HG02678 (cell line): ENCODE data around the gene RGPD4.
"Not testable (repeated sequence)": the region's sequence is repeated elsewhere in the genome, so short reads cannot be mapped to it uniquely, and the experiment has no call there.

Experiments
- ATAC-seq: cut with Tn5 transposase; IDR thresholded peaks from one replicate; pipeline ENCODE4 v1.9.1; 2021; ENCODE audit warnings: mild to moderate bottlenecking, moderate library complexity; ENCODE audit not compliant: unreplicated experiment

The RGPD4 gene

DNA sequence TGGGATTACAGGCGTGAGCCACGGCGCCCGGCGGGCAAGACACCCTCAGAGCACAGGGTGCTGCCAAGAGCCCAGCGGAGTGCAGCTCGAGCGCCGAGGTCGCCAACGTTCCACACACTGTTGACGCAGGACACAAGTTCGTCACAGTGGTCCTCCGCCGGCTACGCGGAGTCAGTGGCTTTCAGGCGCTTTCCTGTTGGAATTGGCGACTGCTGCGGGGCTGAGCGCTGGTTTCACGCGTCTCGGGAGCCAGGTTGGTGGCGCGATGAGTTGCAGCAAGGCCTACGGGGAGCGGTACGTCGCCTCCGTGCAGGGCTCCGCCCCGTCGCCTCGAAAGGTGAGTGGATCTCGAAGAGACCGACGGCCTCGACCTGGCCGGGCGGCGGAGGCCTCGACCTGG lies at the start of gene RGPD4:
TSS of gene RGPD4 (plus strand) at position 144 of the 400 bp plus-strand sequence. CDS start at position 266, 122 bp downstream.
- not testable (repeated sequence) for ATAC-seq

DNA sequence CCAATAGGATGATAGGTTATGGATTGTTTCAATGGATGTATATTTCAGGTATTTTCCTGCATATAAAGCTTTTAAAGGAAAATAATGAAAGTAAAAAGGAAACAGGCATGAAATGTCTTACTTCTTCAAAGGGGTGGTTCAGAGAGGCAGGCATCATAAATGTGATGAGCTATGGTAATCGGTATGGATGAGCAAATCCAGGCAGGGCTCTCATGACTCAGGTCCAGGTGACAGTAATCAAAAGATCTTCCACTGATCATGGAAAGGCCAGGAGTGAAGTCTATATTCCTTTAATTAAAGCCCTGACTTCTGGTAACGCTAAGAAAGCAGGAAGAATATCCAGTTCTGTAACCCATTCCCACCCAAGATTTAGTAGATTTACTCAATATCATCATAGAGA lies 48.7 kb upstream of the RGPD4 start:
- no peak for ATAC-seq

DNA sequence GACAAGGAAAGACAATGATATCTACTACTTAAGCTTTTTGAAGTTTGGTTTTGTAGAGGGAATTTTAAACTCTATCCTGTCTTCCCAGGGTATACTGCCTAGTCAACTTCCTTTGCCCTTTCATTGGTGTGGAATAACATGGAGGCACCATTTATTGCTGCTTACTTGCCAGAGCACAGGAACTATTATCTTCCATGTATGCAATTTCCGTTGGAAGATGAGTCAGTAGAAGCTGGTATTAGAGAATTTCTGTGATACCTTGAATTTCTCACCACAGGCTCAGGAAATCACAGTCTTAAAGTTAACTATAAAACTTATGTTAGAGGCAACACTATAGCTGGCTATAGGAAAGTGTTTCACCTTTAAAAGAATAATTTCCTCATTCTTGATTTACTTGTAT lies 40.9 kb upstream of the RGPD4 start:
- no peak for ATAC-seq

DNA sequence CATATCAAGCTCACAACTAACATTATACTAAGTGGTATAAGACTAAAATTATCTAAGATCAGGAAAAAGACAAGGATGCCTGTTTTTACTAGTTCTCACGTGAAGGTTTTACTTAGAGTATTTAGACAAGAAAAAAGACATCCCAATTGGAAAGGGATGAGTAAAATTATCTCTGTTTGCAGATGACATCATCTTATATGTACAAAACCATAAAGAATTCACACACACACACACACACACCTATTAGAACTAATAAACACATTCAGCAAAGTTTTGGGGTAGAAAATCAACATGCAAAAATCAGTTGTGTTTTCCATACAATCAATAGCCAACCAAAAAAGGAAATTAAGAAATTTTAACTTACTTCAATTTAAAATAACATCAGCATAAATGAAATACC lies 35.9 kb upstream of the RGPD4 start:
- ATAC-seq = no peak

DNA sequence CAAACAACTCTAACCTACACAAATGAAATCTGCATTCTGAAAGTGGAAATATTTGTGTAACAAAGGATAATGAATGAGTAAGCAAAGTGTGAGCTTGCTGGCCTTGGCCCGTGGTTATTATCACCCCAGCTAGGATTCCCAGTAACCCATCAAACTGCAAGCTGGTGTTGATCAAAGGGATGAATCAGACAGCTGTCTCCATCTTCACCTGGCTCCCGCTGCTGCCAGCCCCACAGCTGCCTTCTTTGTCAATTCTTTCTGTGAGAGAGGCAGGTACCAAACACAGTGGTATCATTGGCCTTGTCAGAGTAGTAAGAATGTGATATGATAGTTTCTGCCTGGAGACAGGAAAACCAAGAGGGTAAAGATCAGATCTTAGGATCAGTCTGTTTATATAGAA lies 25.2 kb upstream of the RGPD4 start:
- ATAC-seq = no peak

DNA sequence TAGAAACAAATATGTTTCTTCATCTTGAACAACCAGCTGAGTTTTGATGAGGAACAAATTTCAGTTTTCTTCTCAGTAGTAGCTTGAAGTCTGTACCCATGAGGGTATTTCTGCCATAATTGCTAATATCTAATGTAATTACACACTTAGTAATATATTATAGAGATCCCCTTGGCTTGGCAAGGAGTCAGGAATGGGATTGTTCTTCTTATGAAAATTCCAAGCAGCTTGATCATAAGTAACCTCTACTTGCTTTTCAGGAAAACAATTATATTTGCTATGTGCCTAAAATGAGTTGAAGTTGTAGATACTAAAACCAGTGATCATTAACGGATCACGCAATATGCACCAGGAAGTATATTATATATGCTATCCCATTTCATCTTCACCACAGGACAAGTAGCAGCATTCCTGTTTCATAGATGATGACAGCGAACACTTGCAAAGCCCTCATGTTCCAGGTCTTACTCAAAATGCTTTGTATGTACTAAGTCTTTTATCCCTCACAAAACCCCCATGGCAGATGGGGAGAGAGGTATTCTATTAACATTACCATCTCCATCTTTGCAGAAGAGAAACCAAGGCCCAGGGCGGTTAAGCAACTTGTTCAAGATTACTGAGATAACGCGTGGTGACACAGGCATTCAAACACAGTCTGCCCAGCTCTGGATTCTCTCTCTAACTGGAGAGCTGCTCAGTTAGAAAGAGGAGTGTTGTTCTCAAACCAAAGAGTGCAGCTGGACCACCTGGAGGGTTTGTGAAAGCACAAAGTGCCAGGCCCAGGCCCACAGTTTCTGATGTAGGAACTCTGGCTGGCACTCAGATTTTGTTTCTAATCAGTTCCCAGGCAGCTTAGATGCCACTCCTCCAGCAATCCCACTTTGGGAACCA lies 21.8 kb upstream of the RGPD4 start:
- ATAC-seq = no peak

DNA sequence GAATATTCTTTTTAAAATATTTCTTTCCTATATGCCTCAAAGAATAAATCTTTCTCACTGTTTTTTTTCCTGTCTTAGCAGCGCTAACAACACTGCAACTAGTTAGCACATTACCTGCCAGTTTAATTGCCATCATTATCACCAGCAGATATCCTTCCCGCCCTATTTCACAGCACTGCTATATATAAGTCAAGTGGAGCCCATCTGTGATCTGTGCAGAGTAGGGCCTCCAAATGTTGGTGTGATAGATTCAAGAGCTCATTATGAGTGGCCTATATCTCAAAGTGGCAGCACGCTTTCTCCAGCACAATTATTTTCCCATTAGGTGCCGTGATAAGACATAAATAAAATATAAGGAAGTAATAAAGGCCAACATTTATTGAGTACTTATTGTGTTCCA lies 19.8 kb upstream of the RGPD4 start:
- no peak for ATAC-seq

DNA sequence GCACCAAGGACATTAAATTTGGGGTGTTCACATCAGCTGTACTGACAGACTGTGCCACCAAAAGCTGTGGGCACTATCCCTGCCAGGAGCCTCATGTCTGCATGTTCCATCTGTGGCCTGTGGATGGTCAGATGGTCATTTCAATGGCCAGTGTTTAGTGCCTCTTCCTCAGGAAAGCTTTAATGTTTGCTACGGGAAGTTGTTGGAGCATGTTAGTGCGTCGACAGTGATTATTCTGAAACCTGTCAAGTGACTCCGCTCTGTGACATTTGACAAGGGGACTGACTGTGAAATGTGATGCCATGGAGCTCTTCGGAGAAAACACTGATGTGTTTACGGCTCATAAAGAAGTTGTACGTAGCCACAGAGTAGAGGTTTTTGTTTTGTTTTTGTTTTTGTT lies 18.7 kb upstream of the RGPD4 start:
- ATAC-seq = no peak

DNA sequence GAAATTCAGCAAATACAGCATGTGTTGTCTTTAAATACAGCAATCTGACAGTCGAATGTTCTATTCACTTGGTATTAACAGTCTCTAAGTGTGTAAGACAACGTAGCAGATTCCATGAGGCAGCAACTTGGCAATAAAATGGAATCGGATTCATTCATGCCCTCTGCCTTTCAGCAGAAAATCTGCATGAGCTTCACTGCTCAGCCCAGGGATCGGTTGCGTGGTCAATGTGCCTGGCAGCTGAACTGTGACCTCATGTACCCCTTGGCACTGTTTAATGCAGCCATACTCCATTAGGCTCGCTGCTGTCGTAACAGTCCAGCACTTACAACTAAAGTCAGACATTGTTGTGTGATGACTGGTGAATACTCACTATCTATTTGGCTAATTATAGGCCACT lies 17.7 kb upstream of the RGPD4 start:
- no peak for ATAC-seq

DNA sequence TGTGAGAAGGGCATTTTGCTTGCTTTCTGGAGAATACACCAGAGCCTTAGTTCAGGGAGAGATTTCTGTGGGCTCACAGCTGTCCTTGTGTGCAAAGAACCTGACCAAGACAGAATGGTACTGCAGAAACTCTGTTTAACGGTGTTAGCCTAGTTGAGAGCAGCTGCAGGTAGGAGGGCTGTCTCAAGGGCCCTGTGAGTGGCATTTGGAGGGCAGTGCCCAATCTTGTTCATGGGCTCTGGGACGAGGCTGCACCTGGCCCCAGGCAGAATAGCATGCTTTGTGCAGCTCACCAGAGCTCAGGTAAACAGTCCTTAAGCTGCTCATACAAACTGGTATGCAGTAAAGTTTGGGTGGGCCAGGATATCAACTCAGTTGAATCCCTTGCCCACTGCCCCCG lies 16.9 kb upstream of the RGPD4 start:
- ATAC-seq = no peak

DNA sequence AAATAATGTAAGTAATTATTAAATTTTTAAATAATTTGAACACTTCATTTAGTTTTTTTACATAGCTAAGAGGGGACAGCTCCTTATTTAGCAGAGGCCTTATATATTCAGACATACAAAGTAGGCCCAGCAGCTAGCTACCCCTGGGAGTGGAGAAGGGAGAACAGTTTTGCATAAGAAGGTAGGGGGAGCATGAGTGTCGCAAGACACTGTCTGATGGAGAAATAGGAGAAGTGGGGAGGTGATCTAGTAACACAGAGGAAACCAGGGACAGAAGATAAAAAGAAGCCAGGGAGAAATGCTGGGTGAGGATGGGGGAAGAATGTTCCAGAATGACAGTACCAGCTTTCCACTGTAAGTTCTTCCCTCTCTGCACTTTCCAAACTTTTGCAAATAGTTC lies 16.0 kb upstream of the RGPD4 start:
- no peak for ATAC-seq

DNA sequence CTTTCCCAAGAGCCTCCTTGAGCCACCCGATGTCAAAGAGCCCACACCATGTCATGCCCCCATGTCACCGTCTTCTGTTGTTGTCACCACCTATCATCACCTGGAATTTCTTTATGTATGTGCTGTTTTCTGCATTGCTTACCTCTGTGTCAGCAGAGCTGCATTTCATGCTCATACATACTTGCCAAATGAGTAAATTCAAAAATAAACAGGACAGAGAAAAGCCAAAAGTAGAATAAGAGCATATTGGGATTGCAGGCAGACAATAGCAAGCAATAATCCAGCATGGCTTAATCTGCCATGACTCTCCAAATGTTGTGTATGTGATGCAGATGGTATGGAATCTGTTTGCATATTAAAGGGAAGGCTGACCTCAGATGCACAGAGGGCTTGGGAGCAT lies 15.3 kb upstream of the RGPD4 start:
- no peak for ATAC-seq

DNA sequence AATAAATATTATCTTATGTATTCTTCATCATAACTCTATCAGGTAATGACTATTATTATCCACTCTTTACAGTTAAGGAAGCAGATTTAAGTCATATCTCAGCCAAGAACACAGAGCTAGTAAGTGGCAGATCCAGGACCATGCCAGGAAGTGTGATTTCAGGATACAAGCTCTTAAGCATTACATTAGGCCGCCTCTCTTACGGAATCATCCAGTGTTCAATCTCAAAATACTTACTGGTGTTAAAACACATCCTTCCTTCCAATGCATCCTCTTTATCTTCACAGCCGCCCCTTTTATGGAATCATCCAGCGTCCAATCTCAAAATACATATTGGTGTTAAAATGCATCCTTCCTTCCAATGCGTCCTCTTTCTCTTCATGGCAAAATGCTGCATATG lies 14.7 kb upstream of the RGPD4 start:
- ATAC-seq = no peak

DNA sequence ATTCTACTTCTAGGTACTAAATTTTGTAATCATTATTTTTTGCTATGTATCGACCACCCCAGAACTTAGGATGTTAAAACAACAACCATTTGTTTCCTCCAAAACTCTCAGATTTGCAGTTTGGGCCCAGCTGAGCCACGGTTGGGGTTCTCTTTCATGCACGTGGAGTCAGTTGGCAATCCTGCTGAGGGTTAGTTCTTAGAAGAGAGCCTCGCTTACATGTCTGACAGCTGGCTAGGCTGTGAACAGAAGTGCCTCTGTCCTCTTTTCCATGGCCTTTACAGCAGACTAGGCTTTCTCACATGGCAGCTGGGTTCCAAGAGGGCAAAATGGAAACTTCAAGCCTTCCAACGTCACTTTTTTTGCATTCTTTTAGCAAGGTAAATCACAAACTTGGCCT lies 9.3 kb upstream of the RGPD4 start:
- no peak for ATAC-seq

DNA sequence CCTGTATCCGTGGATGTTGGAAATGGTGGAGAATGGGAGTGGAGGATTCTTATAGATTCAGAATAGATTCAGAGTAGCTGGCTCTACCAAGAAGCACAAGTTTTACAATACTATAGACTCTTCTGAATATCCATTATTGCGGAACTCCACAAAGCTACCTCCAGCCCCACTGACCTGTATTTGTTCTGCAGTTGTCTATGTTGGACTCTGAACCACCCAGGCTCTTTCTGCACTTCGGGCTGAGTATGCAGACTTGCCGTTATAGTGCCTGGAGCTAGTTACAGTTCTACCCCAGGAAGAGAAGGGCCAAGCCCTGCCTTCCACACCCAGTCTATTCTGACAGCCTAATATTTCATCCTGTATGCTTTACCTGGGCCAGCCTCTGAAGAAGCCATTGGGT lies 4.4 kb upstream of the RGPD4 start:
- ATAC-seq = no peak

DNA sequence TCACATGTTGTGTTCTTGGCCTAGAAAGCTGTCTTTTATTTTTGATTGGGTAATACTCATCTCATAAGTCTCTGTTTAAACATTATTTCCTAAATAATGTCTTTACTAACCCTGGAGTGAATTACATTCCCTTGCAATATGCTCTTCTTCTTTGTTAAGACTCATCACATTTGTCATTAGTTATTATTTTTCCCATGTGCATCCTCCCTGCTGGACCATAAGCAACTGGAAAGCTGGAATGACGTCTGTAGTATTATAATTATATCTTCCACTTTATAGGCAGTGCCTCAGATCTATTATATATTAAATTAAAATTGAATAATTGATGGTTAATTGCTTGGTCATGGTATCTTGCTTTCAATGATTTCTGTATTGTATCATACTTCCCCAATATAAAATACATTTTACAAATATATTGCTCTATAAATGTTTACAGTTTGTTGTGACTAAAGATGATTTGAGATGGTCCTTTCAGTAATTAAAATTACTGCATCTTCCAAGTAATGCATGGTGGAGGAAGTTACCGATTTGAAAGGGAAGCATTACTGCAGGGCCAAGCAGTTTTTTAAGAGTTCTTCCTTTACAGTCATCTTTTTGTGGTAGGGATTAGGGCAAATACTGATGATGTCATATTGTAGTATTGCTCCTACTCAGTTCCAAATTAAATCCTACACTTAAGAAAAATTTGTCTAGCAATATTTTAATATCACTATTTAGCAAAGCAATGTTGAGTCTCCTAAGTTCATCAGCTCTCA lies 2.1 kb upstream of the RGPD4 start:
- ATAC-seq = no peak

DNA sequence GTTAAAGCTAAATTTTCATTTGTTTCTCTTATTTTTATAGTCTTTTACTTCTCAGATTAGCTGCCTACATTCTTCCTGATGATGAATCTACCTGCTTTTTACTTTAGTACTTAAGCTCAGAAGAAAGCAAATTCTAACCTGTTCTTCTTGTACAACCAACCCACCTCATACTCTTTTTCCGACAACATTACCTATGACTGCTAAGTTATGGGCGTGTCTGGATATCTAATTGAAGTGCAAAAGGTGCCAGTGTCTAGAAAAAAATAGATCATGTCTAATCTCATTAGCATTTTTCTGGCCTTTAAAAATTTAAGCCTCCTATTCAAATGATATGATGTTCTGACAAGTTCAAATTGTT lies 1.5 kb upstream of the RGPD4 start:
- no peak for ATAC-seq

DNA sequence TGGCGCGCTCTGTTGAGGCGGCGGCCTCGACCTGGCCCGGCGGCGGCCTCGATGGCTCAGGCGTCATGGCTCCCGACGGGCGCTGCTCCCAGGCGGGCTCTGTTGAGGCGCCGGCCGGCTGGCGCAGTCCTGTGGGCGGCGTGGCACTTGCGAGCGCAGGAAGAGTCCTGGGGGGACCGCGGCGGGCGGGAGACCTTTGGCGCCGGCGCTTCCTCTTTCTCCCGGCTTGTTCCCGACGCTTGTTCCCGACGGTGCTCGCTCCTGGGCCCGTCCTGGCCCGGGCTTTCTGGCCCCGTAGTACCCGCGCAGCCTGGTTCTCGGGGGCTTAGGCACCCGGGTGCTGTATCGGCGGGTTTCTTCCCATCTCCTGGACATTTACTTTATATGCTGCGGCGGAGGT lies 2.8 kb downstream of the RGPD4 start:
- not testable (repeated sequence) for ATAC-seq

DNA sequence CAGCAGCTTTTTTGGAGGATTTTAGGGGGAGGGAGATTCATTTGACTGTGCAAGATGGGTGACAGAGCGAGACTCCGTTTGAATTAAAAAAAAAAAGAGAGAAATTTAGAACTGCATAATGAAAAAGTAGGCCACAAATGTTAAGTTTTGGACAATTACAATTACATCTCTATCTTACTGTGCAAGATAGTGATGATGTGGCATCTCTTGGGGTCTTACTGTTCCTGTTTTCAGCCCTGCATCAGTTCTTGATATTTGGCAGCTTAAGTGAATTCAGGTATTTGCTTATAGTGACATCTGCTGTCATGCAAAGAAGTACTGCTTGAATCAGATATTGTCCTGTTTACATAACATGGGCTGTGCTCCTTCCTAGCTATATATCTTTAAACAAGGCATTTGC lies 6.5 kb downstream of the RGPD4 start:
- ATAC-seq = not testable (repeated sequence)

DNA sequence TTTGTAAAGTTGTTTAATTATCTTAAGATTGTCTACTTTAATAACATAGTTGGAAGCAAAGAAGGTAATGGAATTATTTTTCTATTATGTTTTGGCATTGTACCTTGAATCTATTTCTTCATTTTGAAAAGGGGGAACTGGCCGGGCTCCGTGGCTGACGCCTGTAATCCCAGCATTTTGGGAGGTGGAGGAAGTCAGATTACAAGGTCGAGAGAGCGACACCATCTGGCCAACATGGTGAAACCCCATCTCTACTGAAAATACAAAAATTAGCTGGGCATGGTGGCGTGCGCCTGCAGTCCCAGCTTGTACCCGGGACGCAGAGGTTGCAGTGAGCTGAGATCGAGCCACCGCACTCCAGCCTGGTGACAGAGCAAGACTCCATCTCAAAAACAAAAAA lies 6.9 kb downstream of the RGPD4 start:
- ATAC-seq = not testable (repeated sequence)

DNA sequence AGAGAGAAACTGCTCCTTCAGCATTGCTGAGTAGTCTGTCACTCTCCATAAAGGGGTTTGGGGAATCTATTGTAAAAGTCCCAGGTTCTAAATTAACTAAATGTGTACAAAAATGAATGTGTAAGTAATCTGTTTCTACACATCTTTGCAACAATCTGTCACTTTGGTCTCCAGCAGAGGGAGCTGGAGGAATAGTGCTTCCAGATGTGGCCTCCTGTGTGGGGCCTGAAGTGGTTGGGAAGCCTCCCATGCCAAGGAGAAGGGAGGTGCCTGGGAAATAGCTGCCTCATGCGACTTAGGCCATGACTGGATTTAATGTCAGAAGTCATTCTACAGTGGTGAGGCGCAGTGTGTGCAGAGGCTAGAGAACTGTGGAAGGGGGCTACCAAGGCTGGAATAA lies 89.4 kb downstream of the RGPD4 start:
- ATAC-seq = not testable (repeated sequence)

DNA sequence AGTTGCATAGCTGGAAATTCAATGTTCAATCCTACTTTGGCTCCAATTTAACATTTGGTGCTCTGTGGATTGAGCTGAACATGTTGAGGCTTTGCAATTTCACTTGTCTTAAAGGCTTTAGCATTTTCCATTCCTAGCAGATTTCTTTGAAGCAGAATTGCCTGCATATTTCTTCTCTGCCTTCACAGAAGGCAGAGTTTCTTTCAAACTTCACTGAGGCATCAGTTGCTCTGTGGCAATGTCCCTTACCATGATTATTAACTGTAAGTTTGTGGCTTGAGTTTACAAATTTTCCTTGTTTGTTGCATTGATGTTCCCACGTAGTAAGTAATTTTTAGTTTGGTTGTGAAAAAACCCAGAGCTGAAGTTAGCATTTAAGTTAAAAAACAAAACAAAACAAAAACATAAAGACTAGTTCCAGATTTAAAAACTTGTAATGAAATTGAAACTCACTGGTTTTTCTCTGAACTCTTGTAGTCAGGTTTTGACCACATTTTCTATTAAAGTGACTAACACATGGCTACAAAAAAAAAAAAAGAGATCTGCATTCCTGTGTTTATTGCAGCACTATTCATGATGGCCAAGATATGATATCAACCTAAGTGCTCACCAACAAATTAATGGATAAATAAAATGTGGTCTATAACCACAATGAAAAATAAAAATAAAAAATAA lies 90.1 kb downstream of the RGPD4 start:
- not testable (repeated sequence) for ATAC-seq
